ENCODE data around the gene APP.
"Not testable (repeated sequence)": the region's sequence is repeated elsewhere in the genome, so short reads cannot be mapped to it uniquely, and the experiment has no call there.

The APP gene

DNA sequence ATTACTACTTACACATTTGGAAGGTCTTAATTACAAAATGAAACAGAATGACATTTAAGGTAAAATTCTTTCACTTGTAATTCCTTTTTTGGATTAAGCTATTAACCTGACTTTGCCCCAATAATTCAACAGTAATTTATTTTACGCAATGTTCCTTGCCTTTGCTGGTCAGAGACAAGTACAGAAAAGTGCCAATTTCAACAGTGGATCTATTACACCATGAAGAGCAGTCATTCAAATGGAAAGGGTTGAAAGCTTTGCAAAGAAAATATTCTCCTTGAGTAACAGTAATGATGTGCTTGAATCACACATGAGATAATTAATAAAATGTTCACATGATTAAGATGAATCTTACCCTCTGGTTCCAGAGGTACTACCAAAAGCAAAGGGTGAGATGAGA, 84.7 kb downstream of the APP start:
- TF ChIP-seq, protein P1, sequence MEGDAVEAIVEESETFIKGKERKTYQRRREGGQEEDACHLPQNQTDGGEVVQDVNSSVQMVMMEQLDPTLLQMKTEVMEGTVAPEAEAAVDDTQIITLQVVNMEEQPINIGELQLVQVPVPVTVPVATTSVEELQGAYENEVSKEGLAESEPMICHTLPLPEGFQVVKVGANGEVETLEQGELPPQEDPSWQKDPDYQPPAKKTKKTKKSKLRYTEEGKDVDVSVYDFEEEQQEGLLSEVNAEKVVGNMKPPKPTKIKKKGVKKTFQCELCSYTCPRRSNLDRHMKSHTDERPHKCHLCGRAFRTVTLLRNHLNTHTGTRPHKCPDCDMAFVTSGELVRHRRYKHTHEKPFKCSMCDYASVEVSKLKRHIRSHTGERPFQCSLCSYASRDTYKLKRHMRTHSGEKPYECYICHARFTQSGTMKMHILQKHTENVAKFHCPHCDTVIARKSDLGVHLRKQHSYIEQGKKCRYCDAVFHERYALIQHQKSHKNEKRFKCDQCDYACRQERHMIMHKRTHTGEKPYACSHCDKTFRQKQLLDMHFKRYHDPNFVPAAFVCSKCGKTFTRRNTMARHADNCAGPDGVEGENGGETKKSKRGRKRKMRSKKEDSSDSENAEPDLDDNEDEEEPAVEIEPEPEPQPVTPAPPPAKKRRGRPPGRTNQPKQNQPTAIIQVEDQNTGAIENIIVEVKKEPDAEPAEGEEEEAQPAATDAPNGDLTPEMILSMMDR (IDR thresholded peaks at IDR 0.05; ENCODE audit: control insufficient read depth, extremely low read depth, insufficient read depth) = no peak
- DNase-seq (ENCODE audit: low read depth) = no peak
- H3K4me3 ChIP-seq (ENCODE audit: low read depth, low read length) = no peak overlapping the region

DNA sequence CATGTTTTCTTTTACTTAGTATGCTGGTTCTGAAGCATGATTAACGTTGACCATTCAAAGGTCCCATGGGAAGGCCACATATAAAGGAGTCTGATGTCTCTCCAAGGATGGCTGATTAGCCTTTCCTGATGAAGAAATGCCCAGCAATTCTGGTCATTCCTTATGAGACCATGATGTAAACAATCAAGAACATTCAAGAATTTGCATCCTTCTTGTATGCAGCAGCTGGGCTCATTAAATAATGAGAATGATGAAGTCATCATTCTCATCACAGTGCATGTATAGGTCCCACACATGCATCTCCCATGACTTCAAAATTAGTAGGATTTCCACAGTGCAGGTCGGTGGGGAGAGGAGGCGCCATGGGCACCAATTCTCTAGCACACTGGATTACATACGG, 85.4 kb downstream of the APP start:
- TF ChIP-seq, protein P1 (IDR thresholded peaks at IDR 0.05; ENCODE audit: control insufficient read depth, extremely low read depth, insufficient read depth) = no peak
- DNase-seq (ENCODE audit: low read depth) = peak; percentile 28
- H3K4me3 ChIP-seq (ENCODE audit: low read depth, low read length) = no peak overlapping the region

DNA sequence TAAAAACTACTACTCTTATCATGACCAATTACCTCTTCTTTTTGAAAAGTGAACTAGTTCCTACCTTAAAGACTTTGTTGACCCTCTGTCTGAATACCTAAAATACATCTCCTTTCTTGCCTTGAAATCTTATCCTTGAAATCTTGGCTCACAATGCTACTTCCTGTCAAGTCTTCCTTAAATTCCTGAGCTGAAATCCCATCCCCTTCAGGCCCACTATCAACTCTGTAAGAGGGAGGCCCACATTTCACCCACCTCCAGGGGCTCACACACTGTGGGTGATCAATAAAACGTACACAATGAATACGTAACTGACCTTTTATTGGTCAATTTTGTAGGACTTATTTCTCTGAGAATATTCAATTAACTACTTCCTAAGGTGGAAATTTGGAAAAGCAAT, 88.0 kb downstream of the APP start:
- no peak for DNase-seq (ENCODE audit: low read depth)
- no peak overlapping the region for H3K4me3 ChIP-seq (ENCODE audit: low read depth, low read length)

DNA sequence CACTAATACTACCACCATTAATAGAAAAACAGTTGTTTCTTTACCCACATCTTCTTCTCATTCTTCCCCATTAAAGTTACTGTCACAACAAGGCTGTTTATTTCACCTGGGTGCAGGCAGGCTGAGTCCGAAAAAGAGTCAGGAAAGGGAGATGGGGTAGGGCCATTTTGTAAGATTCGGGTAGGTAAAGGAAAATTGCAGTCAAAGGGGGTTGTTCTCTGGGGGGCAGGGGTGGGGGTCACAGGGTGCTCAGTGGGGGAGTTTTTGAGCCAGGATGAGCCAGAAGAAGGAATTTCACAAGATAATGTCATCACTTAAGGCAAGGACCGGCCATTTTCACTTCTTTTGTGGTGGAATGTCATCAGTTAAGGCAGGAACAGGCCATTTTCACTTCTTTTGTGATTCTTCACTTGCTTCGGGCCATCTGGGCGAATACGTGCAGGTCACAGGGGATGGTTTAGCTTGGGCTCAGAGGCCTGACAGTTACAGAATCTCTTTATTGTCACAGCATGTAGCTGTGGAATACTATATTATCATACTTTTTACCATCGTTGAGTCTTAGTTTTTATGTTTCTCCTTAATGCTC, 89.3 kb downstream of the APP start:
- H3K4me3 ChIP-seq (ENCODE audit: low read depth, low read length); DNase-seq (ENCODE audit: low read depth): not testable (repeated sequence)

More for the DNA sequence above, 88.0 kb downstream of the APP start:
- TF ChIP-seq, protein P1 (IDR thresholded peaks at IDR 0.05; ENCODE audit: control insufficient read depth, extremely low read depth, insufficient read depth) = no peak

DNA sequence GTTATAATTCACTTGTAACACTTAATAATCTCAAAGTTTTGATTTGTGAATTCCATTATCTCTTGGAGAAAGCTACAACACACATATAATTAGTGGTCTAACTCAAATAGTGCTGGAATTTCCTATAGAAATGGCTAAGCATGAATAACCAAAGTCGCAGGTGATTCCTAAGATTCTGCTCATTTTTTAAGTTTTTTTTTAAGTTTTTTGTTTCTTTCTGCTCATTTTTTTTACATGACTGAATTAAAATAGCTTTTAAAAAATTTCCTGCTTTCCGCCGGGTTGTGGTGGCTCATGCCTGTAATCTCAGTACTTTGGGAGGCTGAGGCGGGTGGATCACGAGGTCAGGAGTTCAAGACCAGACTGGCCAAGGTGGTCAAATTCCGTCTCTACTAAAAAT, 90.4 kb downstream of the APP start:
- DNase-seq (ENCODE audit: low read depth) = no peak
- TF ChIP-seq, protein P1 (IDR thresholded peaks at IDR 0.05; ENCODE audit: control insufficient read depth, extremely low read depth, insufficient read depth) = no peak
- no peak overlapping the region for H3K4me3 ChIP-seq (ENCODE audit: low read depth, low read length)

DNA sequence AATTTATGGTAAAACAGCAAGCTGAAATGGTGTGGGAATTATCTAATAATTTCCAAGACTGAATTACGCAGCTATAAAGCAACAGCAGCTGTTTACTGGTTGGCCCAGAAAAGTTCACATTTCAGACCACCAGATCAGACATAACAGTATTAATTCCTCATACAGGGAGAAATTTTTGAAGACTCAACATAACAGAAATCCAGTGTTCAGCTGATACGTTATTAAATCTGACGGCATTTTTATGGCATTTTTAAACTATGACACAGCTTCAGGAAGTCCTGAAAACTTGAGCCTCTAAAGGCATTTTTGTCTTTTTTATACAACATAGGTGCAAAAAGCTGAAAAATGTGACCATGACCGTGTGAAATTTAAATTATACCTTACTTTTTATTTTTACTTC, 91.2 kb downstream of the APP start:
- TF ChIP-seq, protein P1 (IDR thresholded peaks at IDR 0.05; ENCODE audit: control insufficient read depth, extremely low read depth, insufficient read depth) = no peak
- no peak overlapping the region for H3K4me3 ChIP-seq (ENCODE audit: low read depth, low read length)
- DNase-seq (ENCODE audit: low read depth) = no peak

DNA sequence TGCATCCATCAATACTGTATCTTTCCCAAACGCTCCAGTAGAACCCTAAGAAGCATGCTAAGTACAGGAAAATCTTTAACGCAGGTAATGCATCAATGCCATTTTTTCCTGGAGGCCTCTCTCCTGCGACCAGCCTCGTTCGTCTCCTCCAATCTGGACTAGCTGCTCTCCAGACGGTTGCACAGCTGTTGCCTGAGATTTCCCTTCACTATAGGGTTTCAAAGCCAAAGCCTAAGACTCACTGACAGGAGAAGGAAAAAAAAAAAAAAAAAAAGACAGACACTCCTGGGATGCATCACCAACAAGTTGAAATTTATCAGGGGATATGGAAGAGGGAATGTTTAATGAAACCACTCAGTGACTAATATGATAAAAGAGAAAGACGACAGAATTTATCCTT, 93.0 kb downstream of the APP start:
- H3K4me3 ChIP-seq (ENCODE audit: low read depth, low read length) = no peak overlapping the region
- TF ChIP-seq, protein P1 (IDR thresholded peaks at IDR 0.05; ENCODE audit: control insufficient read depth, extremely low read depth, insufficient read depth) = no peak
- DNase-seq (ENCODE audit: low read depth) = no peak
